GM12801 (cell line): ENCODE results near the gene TMC6.

Experiments
- CTCF ChIP-seq: IDR thresholded peaks from one replicate; pipeline ENCODE4 v1.5.1; 2011; ENCODE audit warnings: control low read depth; ENCODE audit not compliant: insufficient read length; ENCODE audit errors: extremely low read depth

The TMC6 gene

GRCh38 chr17:78172249-78173051, 43.9 kb upstream of the TMC6 start:
- no peak for TF ChIP-seq CTCF

GRCh38 chr17:78170692-78171590, 42.4 kb upstream of the TMC6 start:
- no peak for TF ChIP-seq CTCF

- no peak for TF ChIP-seq CTCF
These were observed 40.6 kb upstream of the TMC6 start for GRCh38 chr17:78168903-78169793.

GRCh38 chr17:78168242-78168902, 39.8 kb upstream of the TMC6 start, which contains the start of gene SYNGR2:
Gene SYNGR2 (plus strand): TSS chr17:78168581. CDS start chr17:78168617, 36 bp downstream.
- no peak for TF ChIP-seq CTCF

- no peak for TF ChIP-seq CTCF
These were observed 37.9 kb upstream of the TMC6 start for GRCh38 chr17:78166416-78166815.

- no peak for TF ChIP-seq CTCF
These were observed 36.4 kb upstream of the TMC6 start for GRCh38 chr17:78164748-78165607.
